Measurements from ENCODE around the gene FARS2. TPM values are rescaled to one million over a fixed set of nuclear protein-coding genes. Genes with fewer than 3 reads are reported as not detected.

Gene FARS2
- total and polyA plus RNA-seq, 12 donors, result 7.6 to 22.4 (median 20.8) TPM

DNA sequence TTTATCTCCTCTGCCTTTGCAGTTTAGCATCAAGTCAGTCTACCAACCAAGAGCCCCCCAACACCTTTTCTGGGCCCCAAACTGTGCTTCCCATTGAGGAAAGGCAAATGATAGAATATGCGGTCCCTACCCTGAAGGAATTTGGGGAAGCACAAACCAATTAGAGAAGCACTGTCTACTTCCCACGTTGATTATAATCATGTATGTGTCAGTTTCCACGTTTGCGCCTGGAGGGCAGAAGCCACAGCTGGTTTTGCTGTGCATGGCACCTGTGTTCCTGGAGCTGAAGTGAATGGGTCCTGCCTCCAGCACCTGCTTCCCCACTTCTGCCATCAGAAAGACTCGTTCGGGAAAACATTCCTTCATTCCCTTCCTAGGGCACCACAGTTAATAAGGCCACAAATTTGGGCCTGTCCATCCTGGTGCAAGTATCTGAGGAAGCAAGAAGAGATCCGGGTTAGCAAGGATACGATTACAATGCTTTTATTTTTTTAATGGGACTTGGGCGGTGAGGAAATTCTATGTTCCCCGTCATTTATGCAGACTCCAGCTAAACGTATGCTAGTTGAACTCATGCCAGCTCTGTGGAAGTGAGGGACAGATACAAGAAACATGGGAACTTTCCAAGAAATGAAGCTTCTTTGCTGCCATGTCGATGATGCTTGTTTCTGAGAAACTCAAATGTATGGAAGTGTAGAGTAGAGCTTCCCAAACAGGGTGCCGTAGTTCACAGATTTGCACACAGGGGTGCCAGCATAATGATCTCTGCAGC is 411.9 kb downstream of the FARS2 start:
- TF ChIP-seq, protein P1, sequence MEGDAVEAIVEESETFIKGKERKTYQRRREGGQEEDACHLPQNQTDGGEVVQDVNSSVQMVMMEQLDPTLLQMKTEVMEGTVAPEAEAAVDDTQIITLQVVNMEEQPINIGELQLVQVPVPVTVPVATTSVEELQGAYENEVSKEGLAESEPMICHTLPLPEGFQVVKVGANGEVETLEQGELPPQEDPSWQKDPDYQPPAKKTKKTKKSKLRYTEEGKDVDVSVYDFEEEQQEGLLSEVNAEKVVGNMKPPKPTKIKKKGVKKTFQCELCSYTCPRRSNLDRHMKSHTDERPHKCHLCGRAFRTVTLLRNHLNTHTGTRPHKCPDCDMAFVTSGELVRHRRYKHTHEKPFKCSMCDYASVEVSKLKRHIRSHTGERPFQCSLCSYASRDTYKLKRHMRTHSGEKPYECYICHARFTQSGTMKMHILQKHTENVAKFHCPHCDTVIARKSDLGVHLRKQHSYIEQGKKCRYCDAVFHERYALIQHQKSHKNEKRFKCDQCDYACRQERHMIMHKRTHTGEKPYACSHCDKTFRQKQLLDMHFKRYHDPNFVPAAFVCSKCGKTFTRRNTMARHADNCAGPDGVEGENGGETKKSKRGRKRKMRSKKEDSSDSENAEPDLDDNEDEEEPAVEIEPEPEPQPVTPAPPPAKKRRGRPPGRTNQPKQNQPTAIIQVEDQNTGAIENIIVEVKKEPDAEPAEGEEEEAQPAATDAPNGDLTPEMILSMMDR (IDR thresholded peaks at IDR 0.05), result no peak
- DNase-seq, result no peak
- 84 to 86% methylated on average over 13 of the region's 13 CpGs for WGBS, 2 donors
- intact Hi-C loops (cut with DNase I), result no loop called here
- no peaks in the 10 kb centered on the region for H3K9me3 ChIP-seq
- H3K27ac ChIP-seq, result peak overlapping the region in 1 of 10 donors; percentile 80
- H3K27me3 ChIP-seq, result no peaks in the 10 kb centered on the region
- no peaks in the 10 kb centered on the region for H3K36me3 ChIP-seq
- no peak for ATAC-seq
- H3K4me1 ChIP-seq, result peaks cover 0 to 45% (median 2%) of the 10 kb centered on the region in 9 donors
- H3K4me3 ChIP-seq, result no peak overlapping the region

DNA sequence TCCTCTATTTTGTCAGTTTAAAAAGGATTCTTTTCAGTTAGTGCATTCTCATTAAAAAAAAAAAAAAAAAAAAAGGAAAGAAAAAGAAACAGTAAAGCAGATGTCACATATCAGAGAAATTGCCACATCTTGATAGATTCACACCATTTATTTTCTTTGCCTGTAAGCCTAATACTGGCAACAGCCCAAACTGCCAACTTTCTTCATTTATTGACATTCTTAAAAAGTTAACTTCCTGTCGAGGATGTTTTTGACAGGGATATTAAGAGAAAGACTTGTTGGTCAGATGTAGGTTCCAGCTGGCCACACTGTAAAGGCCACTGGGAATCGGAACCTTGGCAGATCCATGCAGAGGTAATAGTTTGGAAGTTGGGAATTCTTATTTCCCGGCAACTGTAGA is 412.8 kb downstream of the FARS2 start:
- Histone ChIP-seq H3K36me3 (no peaks in the 10 kb centered on the region), H3K4me1 (peaks cover 0 to 48% (median 2%) of the 10 kb centered on the region in 9 donors), H3K4me3 (no peak overlapping the region), H3K9me3 (no peaks in the 10 kb centered on the region), H3K27me3 (no peaks in the 10 kb centered on the region), H3K27ac (peak overlapping the region in 1 of 10 donors; percentile 80)
- ATAC-seq (no peak), DNase-seq (no peak)
- 56 to 73% methylated on average over 3 of the region's 3 CpGs for WGBS, 2 donors
- intact Hi-C loops (cut with DNase I), result no loop called here
- TF ChIP-seq, protein P1 (IDR thresholded peaks at IDR 0.05), result no peak

DNA sequence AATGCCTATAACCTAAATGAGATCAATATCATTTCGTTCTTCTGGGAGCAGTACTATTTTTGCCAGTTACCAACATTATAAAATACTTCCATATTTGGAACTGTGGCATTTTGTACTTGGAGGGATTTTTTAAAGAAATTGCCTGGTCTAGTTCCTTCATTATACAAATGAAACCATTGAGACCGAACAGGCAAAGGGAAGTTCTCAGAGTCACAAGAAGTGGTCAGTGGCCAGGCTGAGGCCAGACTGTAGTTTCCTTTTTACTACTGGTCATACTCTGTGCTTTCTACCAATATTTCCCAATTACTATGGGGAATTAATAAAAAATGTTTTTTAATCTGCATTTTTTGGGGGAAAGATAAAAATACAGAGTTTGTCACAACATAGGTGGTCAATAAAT is 413.4 kb downstream of the FARS2 start:
- peaks cover 0 to 53% (median 6%) of the 10 kb centered on the region in 9 donors for H3K4me1 ChIP-seq
- H3K27ac ChIP-seq, result peak overlapping the region in 1 of 10 donors; percentile 80
- no peaks in the 10 kb centered on the region for H3K27me3 ChIP-seq
- TF ChIP-seq, protein P1 (IDR thresholded peaks at IDR 0.05), result no peak
- intact Hi-C loops (cut with DNase I), result no loop called here
- H3K36me3 ChIP-seq, result no peaks in the 10 kb centered on the region
- H3K4me3 ChIP-seq, result no peak overlapping the region
- H3K9me3 ChIP-seq, result no peaks in the 10 kb centered on the region
- DNase-seq, result no peak
- ATAC-seq, result peak in 3 of 8 donors; percentile 14 to 68 (median 56)
- WGBS, 2 donors, result 82 to 91% methylated on average over 2 of the region's 2 CpGs

DNA sequence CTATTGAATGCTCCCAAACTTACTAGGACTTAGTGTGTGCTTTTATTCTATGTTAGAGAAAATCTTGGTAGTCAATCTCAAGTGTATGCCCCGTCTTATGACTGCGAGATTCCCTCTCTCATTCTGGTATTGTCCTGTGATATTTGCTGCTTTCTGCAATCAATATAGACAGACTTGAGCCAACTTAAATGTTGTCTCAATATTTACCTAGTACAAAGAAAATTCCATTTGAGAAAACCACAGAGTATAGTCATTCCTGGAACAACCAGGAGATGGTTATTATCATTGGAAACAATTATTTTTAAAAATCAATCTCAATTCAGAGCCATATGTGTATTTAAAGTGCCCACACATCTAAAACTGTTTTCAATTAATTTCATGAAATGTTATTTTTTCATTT is 415.4 kb downstream of the FARS2 start:
- no peaks in the 10 kb centered on the region for H3K36me3 ChIP-seq
- no peak overlapping the region for H3K4me3 ChIP-seq
- DNase-seq, result no peak
- H3K27ac ChIP-seq, result no peak overlapping the region
- intact Hi-C loops (cut with DNase I), result no loop called here
- no peaks in the 10 kb centered on the region for H3K9me3 ChIP-seq
- no peak for ATAC-seq
- TF ChIP-seq, protein P1 (IDR thresholded peaks at IDR 0.05), result no peak
- no peaks in the 10 kb centered on the region for H3K27me3 ChIP-seq
- 95 to 98% methylated on average over 2 of the region's 2 CpGs for WGBS, 2 donors
- peaks cover 0 to 62% (median 6%) of the 10 kb centered on the region in 9 donors for H3K4me1 ChIP-seq

All from heart right ventricle (tissue), 16 donors.